Kidney glomerular epithelial cell (primary cell): ENCODE measurements around the gene GSKIP.
A peak's percentile ranks its signal among the peaks of the same experiment; 100 is the strongest.

Source experiments
- DNase-seq: peaks from one replicate; lab custom pipeline; 2025; lab: John Stamatoyannopoulos, UW

Gene GSKIP

GRCh38 chr14:96418075-96418474 lies 54.7 kb downstream of the GSKIP start:
- no peak for DNase-seq

- no peak for DNase-seq
Measured at GRCh38 chr14:96421236-96421635, 57.9 kb downstream of the GSKIP start.

DNA sequence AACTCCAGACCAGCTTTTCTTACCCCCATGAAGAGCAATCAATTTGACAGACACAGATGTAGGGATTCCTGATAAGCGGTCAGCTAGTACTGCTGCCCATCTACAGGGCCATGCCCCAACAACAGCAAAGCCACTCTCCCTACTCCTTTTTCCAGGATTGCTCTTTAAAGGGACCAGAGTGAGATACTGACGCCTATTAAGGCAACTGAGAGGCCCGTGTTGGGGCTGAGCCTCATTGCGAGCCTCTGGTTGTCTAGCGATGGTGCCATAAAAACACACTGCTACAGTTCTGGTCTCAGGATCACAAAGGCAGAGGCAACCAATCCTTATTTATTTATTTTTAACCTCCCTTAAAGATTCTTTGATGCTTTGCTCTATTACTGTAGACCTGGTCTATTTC lies 59.7 kb downstream of the GSKIP start:
- DNase-seq, result no peak

- DNase-seq, result no peak
Measured at GRCh38 chr14:96423446-96424108, 60.3 kb downstream of the GSKIP start.

DNA sequence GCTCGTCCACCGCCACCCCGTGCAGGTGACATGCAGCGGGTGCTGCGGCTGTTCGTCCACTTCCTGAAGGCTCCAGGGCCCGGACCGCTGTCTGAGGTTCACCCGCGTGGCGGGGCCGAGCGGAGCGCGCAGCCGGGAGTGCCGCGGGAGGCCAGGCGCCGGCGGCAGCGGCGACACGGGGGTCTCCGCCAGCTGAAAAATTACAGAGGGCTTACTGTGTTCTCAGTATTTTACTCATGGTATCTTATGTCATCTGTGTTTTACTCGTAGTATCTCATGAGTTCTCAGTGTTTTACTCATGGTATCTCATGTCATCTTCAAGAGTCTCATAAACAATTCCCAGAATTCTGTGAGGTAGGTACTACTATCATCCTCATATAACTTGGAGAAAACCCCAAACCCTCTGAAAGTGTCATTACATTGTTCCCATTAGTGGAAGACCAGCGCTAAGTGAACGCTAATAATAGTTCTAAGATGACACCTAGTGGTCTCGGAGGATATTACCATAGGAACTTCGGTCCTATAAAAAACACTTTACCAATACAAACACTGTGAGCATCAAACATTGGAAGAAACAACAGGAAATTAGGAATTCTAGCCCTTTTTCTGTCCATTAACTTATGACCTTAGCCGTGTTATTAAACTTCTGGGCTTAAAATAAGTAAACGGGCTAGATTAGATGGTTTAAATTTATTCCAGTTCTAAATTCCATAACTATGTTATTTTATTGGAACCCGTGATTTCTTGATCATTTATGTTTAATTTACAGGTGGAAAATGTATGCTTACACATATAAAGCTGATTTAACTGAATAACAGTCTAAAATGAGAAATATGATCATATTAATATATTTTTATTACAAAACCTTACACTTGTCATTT lies 61.0 kb downstream of the GSKIP start:
- peak; percentile 52 for DNase-seq

DNA sequence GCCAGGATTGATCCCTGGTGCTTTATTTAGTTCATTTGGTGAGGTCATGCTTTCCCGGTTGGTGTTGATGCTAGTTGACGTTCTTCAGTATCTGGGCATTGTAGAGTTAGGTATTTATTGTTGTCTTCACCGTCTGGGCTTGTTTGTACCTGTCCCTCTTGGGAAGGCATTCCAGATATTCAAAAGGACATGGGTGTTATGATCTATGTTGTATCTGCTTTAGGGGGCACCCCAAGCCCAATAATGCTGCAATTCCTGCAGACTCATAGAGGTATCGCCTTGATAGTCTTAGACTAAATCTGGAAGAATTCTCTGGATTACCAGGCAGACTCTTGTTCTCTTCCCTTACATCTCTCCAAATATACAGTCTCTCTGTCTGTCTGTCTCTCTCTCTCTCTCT lies 70.7 kb downstream of the GSKIP start:
- DNase-seq, result no peak
